H9 (cell line): ENCODE data around the gene SH3RF3. TPM values are rescaled to one million over a fixed set of nuclear protein-coding genes. Genes with fewer than 3 reads are reported as not detected.
A peak's percentile ranks its signal among the peaks of the same experiment; 100 is the strongest.

Experiments used
- DNase-seq: peaks from one replicate; pipeline ENCODE4 v3.0.0-alpha.2; 2017
- H2AFZ ChIP-seq: one replicate; pipeline ENCODE4 v1.6.1; 2013; ENCODE audit warnings: mild to moderate bottlenecking, low read length, control low read depth, moderate library complexity
- H2AK5ac ChIP-seq: 2 replicates; pipeline ENCODE4 v1.6.1; 2013; ENCODE audit warnings: low read length, control low read depth, mixed read lengths; ENCODE audit not compliant: insufficient read length
- H2BK120ac ChIP-seq: one replicate; pipeline ENCODE4 v1.6.1; 2013; ENCODE audit warnings: low read depth, mild to moderate bottlenecking, low read length, control low read depth, inconsistent platforms; ENCODE audit not compliant: poor library complexity, severe bottlenecking
- H2BK12ac ChIP-seq: 2 replicates; pipeline ENCODE4 v1.6.1; 2013; ENCODE audit warnings: low read length, control low read depth, mixed read lengths, low read depth; ENCODE audit not compliant: insufficient read length
- H2BK15ac ChIP-seq: 2 replicates; pipeline ENCODE4 v1.6.1; 2013; ENCODE audit warnings: low read depth, low read length, control low read depth
- H2BK20ac ChIP-seq: one replicate; pipeline ENCODE4 v1.6.1; 2013; ENCODE audit warnings: low read depth, mild to moderate bottlenecking, low read length, control low read depth, inconsistent platforms; ENCODE audit not compliant: poor library complexity, severe bottlenecking
- H2BK5ac ChIP-seq: 2 replicates; pipeline ENCODE4 v1.6.1; 2013; ENCODE audit warnings: low read length, control low read depth, mixed read lengths; ENCODE audit not compliant: insufficient read length
- H3K14ac ChIP-seq: 2 replicates; pipeline ENCODE4 v1.6.1; 2013; ENCODE audit warnings: low read length, control low read depth; ENCODE audit not compliant: insufficient read depth
- H3K18ac ChIP-seq: 2 replicates; pipeline ENCODE4 v1.6.1; 2013; ENCODE audit warnings: low read depth, mild to moderate bottlenecking, mixed read lengths, low read length, control low read depth; ENCODE audit not compliant: insufficient read length
- H3K23ac ChIP-seq: 2 replicates; pipeline ENCODE4 v1.6.1; 2013; ENCODE audit warnings: low read length, control low read depth, mixed read lengths, low read depth; ENCODE audit not compliant: insufficient read length
- H3K23me2 ChIP-seq: 2 replicates; pipeline ENCODE4 v1.6.1; 2013; ENCODE audit warnings: low read depth, mild to moderate bottlenecking, mixed read lengths, low read length, control low read depth; ENCODE audit not compliant: insufficient read length, poor library complexity, severe bottlenecking
- H3K27ac ChIP-seq: 2 replicates; pipeline ENCODE4 v1.5.1; 2013; ENCODE audit warnings: low read length, control low read depth, mixed read lengths, low read depth; ENCODE audit not compliant: insufficient read length
- H3K27me3 ChIP-seq: 2 replicates; pipeline ENCODE4 v1.6.1; 2013; ENCODE audit warnings: low read length, control low read depth, inconsistent platforms; ENCODE audit not compliant: insufficient read depth
- H3K4ac ChIP-seq: 2 replicates; pipeline ENCODE4 v1.6.1; 2013; ENCODE audit warnings: low read depth, mild to moderate bottlenecking, control low read depth, inconsistent platforms, low read length, moderate library complexity
- H3K4me1 ChIP-seq: 2 replicates; pipeline ENCODE4 v1.6.1; 2013; ENCODE audit warnings: low read length, control low read depth, inconsistent platforms; ENCODE audit not compliant: insufficient read depth
- H3K4me2 ChIP-seq: 2 replicates; pipeline ENCODE4 v1.6.1; 2013; ENCODE audit warnings: low read length, control low read depth, mixed read lengths; ENCODE audit not compliant: insufficient read length, insufficient read depth
- H3K56ac ChIP-seq: 2 replicates; pipeline ENCODE4 v1.6.1; 2013; ENCODE audit warnings: low read depth, mild to moderate bottlenecking, mixed read lengths, low read length, control low read depth; ENCODE audit not compliant: insufficient read length
- H3K79me1 ChIP-seq: 2 replicates; pipeline ENCODE4 v1.6.1; 2013; ENCODE audit warnings: low read depth, mild to moderate bottlenecking, moderate library complexity, low read length, control low read depth, inconsistent platforms; ENCODE audit not compliant: insufficient read depth, poor library complexity, severe bottlenecking
- H3K79me2 ChIP-seq: 2 replicates; pipeline ENCODE4 v1.6.1; 2013; ENCODE audit warnings: low read length, control low read depth, inconsistent platforms; ENCODE audit not compliant: insufficient read depth
- H3K9ac ChIP-seq: 2 replicates; pipeline ENCODE4 v1.6.1; 2013; ENCODE audit warnings: low read length, control low read depth, mixed read lengths; ENCODE audit not compliant: insufficient read length; ENCODE audit errors: extremely low read depth
- H3K9me3 ChIP-seq: one replicate; pipeline ENCODE4 v1.6.1; 2013; ENCODE audit warnings: low read depth, low read length, inconsistent platforms; ENCODE audit not compliant: control insufficient read depth
- H3T11ph ChIP-seq: one replicate; pipeline ENCODE4 v1.6.1; 2013; ENCODE audit warnings: mild to moderate bottlenecking, low read length, control low read depth, inconsistent platforms
- H4K20me1 ChIP-seq: one replicate; pipeline ENCODE4 v1.6.1; 2013; ENCODE audit not compliant: control insufficient read depth, insufficient read length, insufficient read depth
- H4K5ac ChIP-seq: 2 replicates; pipeline ENCODE4 v1.6.1; 2013; ENCODE audit warnings: low read depth, mild to moderate bottlenecking, mixed read lengths, low read length, control low read depth; ENCODE audit not compliant: insufficient read length
- H4K8ac ChIP-seq: replicated peaks from 2 replicates; pipeline ENCODE4 v1.6.1; 2013; ENCODE audit warnings: low read length, control low read depth, mixed read lengths, low read depth; ENCODE audit not compliant: insufficient read length
- H4K91ac ChIP-seq: 2 replicates; pipeline ENCODE4 v1.6.1; 2013; ENCODE audit warnings: low read depth, mild to moderate bottlenecking, moderate library complexity, mixed read lengths, low read length, control low read depth; ENCODE audit not compliant: insufficient read length
- H3K27ac Mint-ChIP-seq, 3 experiments: 2 replicates in 2 of 3; 3 replicates in 1 of 3; pipeline ENCODE4 v1.8.0; 2020 to 2021; ENCODE audit warnings: mixed read lengths in 3 of 3, mild to moderate bottlenecking in 1 of 3, moderate library complexity in 1 of 3
- H3K27me3 Mint-ChIP-seq: 2 replicates; pipeline ENCODE4 v1.8.0; 2021; ENCODE audit warnings: low read depth, mild to moderate bottlenecking, moderate library complexity, mixed read lengths
- H3K36me3 Mint-ChIP-seq, 3 experiments: 2 replicates in 2 of 3; 3 replicates in 1 of 3; pipeline ENCODE4 v1.8.0; 2020 to 2021; ENCODE audit warnings: low read depth in 3 of 3, mixed read lengths in 3 of 3; ENCODE audit not compliant: insufficient read depth in 1 of 3
- H3K4me1 Mint-ChIP-seq, 2 experiments: 2 replicates each; pipeline ENCODE4 v1.8.0; 2020; ENCODE audit warnings: mixed read lengths in 2 of 2
- H3K4me3 Mint-ChIP-seq, 2 experiments: 2 replicates in 1 of 2; 3 replicates in 1 of 2; pipeline ENCODE4 v1.8.0; 2020 to 2021; ENCODE audit warnings: mild to moderate bottlenecking in 2 of 2, mixed read lengths in 2 of 2, moderate library complexity in 1 of 2
- H3K9me3 Mint-ChIP-seq, 2 experiments: 2 replicates in 1 of 2; 3 replicates in 1 of 2; pipeline ENCODE4 v1.8.0; 2020; ENCODE audit warnings: mild to moderate bottlenecking in 2 of 2, mixed read lengths in 2 of 2, moderate library complexity in 1 of 2
- WGBS: extraction: QIAGEN DNeasy Blood & Tissue Kit; methylation state at CpG from one replicate; pipeline ENCODE4 v1.1.7; 2013; ENCODE audit warnings: missing lambda C conversion rate, low lambda C conversion rate, mixed read lengths; ENCODE audit not compliant: insufficient read length; ENCODE audit errors: extremely low coverage; 5-methylcytosine and 5-hydroxymethylcytosine counted together
- total RNA-seq: library from RNA; stranded (reverse); gene quantifications from 2 replicates; pipeline ENCODE4 v1.2.1, GENCODE V29; 2021
- TF ChIP-seq, protein P1 (sequence below): fragments of 200-600 bp; sonication (generic); conservative IDR thresholded peaks from 3 replicates; pipeline ENCODE4 v1.8.0; 2021; ENCODE audit warnings: antibody characterized with exemption, mild to moderate bottlenecking

Gene SH3RF3
- total RNA-seq, 1 experiment from 2014 or later, result 0.46 TPM

GRCh38 chr2:109393662-109393972 lies 264.6 kb downstream of the SH3RF3 start:
- Histone ChIP-seq H4K5ac (no peak overlapping the region), H2AFZ (no peak overlapping the region), H3K23me2 (no peaks in the 10 kb centered on the region), H3K14ac (no peak overlapping the region), H3K27ac (no peak overlapping the region), H4K20me1 (peaks cover 4% of the 10 kb centered on the region), H2BK120ac (no peak overlapping the region), H3K23ac (no peak overlapping the region), H3K9ac (no peak overlapping the region), H3K4me2 (no peak overlapping the region), H2BK5ac (no peak overlapping the region), H3K4me1 (no peaks in the 10 kb centered on the region), H4K91ac (no peak overlapping the region), H3T11ph (no peak overlapping the region), H3K9me3 (no peaks in the 10 kb centered on the region), H2BK12ac (no peak overlapping the region), H3K27me3 (no peaks in the 10 kb centered on the region), H3K4ac (no peak overlapping the region), H3K56ac (no peak overlapping the region), H2BK15ac (no peak overlapping the region), H4K8ac (no peak overlapping the region), H2BK20ac (no peak overlapping the region), H3K79me2 (no peaks in the 10 kb centered on the region), H3K79me1 (no peaks in the 10 kb centered on the region), H2AK5ac (no peak overlapping the region), H3K18ac (no peak overlapping the region)
- no peaks in the 10 kb centered on the region for H3K36me3 Mint-ChIP-seq
- H3K4me1 Mint-ChIP-seq, result peaks cover 1 to 18% of the 10 kb centered on the region in 2 experiments
- 0 out of 7 replicates have a peak overlapping the region, but pooled peaks of 1 of the 3 experiments have one; percentile 80 for H3K27ac Mint-ChIP-seq
- H3K4me3 Mint-ChIP-seq, result no peak overlapping the region
- no peak for DNase-seq
- TF ChIP-seq, protein P1, sequence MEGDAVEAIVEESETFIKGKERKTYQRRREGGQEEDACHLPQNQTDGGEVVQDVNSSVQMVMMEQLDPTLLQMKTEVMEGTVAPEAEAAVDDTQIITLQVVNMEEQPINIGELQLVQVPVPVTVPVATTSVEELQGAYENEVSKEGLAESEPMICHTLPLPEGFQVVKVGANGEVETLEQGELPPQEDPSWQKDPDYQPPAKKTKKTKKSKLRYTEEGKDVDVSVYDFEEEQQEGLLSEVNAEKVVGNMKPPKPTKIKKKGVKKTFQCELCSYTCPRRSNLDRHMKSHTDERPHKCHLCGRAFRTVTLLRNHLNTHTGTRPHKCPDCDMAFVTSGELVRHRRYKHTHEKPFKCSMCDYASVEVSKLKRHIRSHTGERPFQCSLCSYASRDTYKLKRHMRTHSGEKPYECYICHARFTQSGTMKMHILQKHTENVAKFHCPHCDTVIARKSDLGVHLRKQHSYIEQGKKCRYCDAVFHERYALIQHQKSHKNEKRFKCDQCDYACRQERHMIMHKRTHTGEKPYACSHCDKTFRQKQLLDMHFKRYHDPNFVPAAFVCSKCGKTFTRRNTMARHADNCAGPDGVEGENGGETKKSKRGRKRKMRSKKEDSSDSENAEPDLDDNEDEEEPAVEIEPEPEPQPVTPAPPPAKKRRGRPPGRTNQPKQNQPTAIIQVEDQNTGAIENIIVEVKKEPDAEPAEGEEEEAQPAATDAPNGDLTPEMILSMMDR, result no peak
- no CpG with 5 or more reads among the region's 7 CpGs for WGBS
- no peaks in the 10 kb centered on the region for H3K9me3 Mint-ChIP-seq
- peaks cover 10% of the 10 kb centered on the region for H3K27me3 Mint-ChIP-seq
